ENCODE data around the gene SELPLG.

DNA sequence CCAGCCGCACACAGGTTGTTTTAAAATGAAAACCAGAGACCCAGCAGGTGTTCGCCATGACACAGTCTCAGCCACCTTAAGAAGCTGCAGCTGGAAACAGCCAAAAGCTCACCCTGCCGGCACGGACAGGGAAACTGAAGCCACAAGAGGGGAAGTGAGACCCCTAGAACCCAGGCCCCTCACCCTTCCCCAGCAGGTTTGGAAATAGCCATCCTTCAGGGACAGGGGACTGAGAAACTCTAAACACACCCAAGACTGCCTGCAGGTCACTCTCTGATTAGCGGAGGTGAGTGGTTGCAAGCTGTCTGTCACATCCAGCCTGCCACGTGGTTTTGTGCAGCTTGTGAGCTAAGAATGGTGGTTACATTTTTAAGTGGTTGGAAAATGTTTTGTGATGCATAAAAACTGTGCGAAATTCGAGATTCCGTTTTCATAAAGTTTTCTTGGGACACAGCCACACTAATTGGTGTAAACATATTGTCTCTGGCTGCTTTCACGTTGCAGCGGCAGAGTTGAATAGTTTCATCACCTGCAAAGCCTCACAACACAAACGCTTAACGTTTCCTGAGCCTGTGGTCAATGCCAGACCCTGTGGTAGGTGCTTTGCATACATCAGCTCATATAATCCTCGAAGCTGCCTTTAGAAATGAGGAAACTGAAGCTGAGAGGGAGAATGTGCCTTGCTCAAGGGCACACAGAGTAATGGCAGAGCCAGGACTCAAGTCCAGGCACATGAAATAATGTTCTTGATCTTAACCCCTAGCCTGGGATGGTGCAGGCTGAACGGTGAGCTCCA lies 1.7 kb upstream of the SELPLG start:
- TF ChIP-seq, protein P1, sequence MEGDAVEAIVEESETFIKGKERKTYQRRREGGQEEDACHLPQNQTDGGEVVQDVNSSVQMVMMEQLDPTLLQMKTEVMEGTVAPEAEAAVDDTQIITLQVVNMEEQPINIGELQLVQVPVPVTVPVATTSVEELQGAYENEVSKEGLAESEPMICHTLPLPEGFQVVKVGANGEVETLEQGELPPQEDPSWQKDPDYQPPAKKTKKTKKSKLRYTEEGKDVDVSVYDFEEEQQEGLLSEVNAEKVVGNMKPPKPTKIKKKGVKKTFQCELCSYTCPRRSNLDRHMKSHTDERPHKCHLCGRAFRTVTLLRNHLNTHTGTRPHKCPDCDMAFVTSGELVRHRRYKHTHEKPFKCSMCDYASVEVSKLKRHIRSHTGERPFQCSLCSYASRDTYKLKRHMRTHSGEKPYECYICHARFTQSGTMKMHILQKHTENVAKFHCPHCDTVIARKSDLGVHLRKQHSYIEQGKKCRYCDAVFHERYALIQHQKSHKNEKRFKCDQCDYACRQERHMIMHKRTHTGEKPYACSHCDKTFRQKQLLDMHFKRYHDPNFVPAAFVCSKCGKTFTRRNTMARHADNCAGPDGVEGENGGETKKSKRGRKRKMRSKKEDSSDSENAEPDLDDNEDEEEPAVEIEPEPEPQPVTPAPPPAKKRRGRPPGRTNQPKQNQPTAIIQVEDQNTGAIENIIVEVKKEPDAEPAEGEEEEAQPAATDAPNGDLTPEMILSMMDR (IDR thresholded peaks at IDR 0.05), result no peak
- no peak for TF ChIP-seq POLR2A (IDR thresholded peaks at IDR 0.05)
- no peak for TF ChIP-seq POLR2AphosphoS5 (IDR thresholded peaks at IDR 0.05)

Measured in prostate gland (tissue), 2 donors.